ENCODE results near the gene PFKFB4.
"Not testable (repeated sequence)": the region's sequence is repeated elsewhere in the genome, so short reads cannot be mapped to it uniquely, and the experiment has no call there.

PFKFB4 gene

DNA sequence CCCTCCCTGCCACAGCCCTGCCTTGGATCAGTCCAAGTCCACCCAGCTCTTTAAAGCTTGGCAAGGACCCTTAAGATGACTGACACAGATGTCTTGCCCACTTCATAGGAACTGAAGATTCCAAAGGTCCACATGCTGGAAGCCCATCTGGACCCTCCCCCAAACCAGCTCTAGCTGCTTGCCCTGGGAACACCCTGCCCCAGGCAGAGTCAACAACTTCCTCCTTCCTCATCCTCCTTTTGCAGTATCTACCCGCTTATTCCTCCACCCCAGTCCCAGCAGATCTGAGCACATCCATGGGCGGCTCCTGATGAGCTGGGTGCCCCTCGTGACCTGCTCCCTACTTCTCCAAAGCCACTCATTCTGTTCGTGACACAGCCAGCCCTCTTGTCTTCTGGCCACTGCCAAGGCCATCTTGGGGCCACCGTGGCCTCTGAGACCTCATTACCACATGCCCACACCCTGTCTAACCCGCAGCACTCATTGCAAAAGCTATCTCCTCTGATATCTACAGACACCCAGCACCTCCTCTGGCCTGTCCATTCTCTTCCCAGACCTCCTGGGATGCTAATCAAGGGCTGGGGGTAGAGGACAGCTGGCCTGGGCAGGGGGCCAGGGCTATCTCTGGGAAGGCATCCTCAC, 2.0 kb upstream of the PFKFB4 start:
- DNase-seq (ENCODE audit: low read depth): no peak

DNA sequence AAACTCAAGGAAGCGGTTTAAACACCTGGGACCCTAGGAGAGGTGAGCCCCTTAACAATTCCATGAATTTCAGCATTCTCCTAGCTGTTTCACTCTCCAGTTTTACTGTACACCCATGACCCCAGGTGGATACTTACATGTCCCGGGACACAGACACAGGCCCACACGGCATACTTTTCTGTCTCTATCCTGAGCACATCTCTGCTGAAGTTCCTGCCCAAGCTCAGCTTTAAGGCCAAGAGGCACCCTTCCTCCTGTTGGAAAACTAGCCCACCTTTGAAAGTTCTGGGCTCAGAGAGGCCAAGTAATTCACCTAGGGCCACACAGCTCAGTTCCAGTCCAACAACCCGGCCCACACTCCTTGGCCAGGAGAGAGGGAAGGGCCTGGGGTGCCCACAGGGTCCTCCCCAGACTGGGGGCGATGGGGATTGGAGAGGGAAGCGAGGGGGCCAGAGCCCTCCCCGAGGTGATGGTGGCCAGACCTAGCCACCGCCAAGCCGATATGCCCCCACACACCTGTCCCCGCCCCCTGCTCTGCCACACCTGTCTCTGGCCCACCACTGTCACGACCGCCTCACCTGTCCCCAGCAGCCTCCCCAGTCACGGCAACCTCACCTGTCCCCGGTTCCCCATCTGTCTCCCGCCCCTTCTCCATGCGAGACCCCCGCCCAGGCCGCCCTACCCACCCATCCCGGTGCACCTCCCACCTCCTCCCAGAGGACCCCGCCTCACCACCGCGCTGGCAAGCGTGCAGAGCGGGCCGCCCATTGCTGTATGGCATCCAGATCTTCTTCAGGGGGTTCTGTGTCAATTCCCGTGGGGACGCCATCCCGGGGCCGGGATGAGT, 431 bp downstream of the PFKFB4 start:
- no peak for DNase-seq (ENCODE audit: low read depth)

DNA sequence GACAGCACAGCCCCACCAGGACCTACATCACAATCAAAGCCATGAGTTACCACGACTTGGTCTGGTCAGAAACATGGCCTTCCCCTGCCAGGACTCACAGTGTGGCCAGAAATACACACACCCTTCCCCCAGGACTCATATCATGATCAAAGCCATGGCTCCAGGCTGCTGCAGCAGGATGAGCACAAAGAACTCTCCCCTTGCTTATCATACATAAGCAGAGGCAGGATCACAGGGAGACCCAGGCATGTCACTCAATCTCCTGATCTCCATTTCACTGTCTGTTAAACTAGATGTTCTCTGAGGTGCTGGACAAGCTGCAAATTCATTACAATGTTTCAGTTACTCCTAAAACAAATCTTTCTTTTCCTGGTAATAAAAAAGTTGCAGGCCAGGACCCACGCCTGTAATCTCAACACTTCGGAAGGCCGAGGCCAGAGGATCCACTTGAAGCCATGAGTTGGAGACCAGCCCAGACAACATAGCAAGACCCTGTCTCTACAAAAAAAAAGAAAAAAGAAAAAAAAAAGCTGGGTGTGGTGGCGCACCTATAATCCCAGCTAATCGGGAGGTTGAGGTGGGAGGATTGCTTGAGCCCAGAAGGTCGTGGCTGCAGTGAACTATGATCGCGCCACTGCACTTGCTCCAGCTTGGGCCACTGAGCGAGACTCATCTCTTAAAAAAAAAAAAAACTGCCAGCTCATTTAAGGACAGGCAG, 1.2 kb downstream of the PFKFB4 start:
- no peak for DNase-seq (ENCODE audit: low read depth)

DNA sequence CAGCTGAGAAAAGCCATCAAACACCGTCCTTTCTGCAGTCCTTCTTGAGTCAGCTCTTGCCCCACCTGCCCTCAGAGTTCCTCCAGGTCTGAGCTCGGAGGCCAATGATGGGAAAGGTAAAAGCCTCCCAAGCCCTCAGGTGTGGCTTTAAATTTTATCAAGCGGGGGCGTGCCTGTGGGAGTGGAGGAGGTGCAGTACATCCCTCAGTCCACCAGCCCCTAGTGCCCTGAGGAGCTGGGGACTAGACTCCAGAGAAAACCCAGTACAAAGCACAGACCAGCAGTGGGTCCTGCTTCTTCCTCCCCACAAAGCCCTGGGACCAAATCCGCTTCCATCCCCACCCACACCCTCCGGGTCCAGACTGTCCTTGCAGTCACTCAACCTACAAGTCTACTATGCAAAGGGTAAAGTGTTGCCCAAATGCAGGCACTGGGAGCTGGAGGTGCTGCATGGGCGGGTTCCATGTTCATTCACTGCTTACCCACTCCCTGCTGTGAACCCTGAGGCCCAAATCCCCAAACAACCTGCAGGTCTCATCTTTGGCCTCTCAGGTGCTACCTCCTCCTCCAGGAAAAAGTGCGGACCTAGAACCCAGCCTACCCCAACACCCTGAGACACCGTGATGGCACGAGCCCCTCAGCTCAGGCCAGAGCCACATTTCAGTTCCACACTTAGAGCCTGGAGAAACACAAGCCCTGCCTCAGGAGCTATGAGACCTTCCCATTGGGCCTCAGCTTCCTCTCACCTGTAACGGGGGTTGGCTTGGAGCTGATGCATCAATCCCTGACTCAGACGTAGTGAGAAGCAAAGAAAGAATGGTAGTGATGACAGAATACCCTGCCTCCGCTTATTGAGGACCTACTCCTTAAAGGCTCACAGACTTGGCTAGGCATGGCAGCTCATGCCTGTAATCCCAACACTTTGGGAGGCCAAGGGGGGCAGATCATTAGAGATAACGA, 2.4 kb downstream of the PFKFB4 start:
- DNase-seq (ENCODE audit: low read depth): no peak

DNA sequence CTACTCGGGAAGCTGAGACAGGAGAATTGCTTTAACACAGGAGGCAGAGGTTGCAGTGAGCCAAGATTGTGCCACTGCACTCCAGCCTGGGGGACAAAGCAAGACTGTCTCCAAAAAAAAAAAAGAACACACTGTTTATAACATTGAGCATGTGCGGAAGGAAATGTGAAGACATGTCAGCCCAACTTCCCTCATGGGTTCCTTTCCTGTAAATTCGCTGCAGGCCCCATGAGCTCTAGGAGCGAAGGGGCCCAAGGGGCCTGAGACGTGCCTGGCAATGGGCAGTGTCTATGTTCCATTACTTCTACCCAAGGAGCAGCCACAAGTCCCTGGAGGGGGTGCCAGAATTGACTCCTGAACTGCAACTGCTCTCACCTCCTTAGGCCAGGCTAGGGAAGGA, 3.2 kb downstream of the PFKFB4 start:
- no peak for DNase-seq (ENCODE audit: low read depth)

DNA sequence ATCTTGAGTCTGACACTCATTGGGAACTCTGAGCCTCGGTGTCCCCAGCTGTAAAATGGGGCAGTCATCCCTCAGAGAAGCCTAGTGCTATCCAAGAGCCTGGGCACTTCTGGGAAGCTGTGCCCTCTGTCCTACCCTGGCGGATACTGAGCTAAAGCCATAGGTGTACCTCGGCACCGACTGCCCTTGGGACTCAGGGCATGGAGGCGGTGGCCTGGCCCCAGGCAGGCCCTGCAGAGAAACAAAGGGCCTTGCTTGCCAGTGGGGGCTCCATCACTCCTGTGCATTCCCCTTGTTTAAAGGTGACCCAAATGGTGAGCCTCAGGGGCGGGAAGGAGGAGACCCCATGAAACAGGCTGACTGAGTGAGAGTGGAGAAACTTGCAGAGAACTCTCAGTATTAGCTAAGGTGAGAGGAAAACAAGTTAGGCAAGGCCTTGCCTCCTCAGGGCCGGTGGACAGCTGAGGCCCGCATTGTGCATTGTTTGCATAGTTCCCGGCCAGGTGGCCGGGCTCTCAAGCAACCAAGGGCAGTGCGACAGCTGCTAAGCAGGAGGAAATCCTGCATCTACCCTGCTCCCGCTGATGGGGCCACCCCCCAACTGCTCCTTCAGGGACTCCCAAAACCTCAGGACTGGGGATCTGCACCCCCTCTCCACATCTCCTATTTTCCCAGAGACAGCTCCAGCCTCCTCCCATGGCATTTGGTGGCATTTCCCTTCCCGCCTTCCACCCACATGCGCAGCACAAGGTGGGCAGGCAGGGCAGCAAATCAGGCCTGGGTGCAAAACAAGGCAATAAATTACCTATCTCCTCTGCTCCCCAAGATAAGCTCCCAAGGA, 4.3 kb downstream of the PFKFB4 start:
- no peak for DNase-seq (ENCODE audit: low read depth)

DNA sequence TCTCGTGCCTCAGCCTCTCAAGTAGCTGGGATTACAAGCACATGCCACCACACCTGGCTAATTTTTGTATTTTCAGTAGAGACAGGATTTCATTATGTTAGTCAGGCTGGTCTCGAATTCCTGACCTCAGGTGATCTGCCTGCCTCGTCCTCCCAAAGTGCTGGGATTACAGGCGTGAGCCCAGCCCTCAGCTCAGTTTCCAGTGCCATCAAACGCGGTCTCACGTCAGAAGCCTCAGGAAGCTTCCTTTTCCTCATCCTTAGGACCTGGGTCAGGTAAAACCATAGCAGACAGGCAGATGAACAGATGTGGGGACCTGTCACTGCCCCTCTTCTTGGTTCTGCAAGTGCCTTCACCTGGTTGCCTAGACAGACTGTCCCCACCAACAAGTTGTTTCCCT, 5.0 kb downstream of the PFKFB4 start:
- not testable (repeated sequence) for DNase-seq (ENCODE audit: low read depth)

DNA sequence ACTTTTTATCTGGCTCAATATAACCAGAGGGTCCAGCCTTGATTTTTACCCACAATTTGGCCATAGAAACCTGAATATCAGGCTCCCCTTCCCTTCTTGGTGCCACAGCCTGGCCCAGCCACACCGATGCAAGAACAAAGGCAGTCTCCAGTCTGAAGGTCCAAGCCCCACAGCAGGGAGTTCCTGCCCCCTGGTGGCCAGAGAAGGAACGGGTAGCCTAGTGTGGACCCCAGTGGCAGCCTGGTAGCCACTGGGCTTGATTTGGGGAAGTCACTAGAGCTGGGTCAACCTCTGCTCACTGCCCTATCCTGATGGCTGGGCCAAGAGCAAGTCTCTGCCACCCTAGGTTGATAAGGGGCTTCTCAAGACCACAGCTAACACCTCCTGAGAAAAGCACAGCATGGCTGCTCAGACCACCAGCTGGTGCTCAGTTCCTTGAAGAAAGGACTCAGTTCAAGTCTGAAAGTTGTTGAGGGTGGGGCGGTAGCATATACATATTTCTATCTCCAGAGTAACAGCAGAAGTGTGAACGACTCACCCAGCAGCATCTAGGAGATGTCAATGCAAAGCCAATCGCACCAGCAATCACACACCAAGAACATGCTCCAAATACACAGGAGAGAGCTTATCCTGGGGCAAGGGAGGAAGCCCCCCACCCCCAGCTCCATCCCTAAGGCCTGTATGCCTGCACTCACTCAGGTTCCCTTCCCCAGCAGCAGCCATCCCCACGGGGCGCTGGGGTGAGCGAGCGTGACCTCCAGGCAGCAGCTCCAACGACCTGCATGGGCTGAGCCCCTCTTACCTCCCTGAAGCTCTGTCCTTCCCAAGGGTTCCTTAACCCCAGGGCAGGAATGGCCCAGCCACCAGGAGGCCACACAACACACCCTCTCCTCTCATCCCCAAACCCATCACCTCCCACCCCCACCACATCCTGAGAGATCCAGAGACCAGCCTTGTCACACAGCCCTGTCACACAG, 7.6 kb downstream of the PFKFB4 start:
- DNase-seq (ENCODE audit: low read depth): peak; percentile 60

DNA sequence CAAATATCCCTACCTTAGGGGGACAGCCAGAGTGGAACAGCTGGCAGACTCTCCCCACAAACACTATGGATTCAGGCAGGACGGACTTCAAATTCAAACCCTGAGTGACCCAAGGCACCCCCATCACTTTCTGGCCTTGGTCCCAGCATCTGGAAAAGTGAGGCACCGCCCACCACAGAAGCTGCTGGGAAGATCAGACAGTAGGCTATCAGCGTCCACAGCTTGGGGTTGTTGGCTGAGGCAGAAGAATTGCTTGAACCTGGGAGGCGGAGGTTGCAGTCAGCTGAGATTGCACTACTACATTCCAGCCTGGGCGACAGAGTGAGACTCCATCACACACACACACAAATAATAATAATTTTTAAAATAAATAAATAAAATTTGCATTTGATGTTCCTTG, 8.5 kb downstream of the PFKFB4 start:
- DNase-seq (ENCODE audit: low read depth): no peak

DNA sequence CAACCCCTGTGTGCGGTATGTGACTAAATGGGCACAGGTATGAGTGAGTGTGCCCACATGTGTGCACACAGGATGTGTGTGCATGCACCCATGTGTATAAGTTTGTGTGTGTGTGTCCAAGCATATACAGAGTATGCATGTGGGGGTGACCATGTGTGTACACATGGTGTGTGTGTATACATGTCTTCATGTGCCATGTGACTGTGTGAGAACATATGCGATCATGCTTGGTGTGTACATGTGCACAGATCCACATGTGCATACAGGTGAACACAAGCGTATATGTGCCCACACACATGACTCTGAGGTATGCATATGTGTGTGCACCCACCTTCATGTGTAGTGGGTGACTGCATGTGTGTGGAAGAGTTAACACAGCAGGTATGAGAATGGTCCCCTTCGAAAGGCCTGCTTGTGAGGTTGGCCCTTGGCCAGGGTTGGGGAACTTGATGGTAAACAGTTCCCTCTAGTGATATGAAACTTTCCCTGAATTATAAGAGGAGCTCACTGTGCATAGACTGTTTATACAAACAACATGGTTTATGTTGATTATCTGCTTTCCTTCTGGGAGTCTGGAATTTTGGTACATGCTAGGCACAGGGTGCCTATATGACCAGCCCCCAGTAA, 10.3 kb downstream of the PFKFB4 start:
- DNase-seq (ENCODE audit: low read depth): peak; percentile 30

DNA sequence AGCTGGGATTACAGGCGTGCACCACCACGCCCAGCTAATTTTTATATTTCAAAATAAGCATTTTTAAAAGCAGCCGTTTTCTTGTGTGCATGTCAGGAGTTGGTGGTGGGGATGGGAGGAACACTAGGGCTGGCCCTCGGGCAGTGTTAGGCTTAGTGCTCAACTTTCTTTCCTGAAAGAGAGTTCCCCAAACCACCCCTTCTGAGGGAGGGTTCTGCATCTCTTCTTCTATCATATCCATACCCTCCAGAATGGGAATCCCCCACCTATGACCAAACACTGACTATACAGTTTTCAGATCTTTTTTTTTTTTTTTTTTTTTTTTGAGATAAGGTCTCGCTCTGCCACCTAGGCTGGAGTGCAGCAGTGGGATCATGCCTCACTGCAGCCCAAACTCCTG, 12.5 kb downstream of the PFKFB4 start:
- DNase-seq (ENCODE audit: low read depth): no peak

DNA sequence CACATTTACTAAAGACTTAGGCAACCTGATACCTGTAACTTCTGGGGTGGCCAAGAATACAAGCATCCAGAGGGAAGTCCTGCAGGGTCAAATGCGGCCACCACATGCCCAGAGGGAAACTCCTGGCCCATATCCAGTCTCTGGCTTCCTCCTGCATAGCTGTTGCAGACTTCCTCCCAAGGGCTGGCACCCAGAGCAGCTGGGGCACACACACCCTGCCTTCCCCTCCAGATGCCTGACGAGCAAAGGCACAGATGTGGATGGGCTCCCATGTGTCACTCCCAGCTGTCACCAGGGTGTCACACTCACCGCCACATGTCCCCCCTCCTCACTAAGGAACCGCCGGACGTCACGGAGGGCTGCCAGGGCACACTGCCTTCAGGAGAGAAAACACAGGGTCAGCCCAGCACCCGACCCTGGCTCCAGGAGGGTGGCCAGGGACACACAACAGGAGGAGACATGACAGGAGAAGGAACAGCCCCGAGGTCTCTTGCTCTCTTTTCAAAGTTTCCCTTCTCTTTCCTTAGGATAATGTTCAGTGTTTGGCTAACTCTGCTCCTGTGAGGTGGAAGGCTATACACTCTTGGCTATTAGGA, 13.2 kb downstream of the PFKFB4 start:
- no peak for DNase-seq (ENCODE audit: low read depth)

DNA sequence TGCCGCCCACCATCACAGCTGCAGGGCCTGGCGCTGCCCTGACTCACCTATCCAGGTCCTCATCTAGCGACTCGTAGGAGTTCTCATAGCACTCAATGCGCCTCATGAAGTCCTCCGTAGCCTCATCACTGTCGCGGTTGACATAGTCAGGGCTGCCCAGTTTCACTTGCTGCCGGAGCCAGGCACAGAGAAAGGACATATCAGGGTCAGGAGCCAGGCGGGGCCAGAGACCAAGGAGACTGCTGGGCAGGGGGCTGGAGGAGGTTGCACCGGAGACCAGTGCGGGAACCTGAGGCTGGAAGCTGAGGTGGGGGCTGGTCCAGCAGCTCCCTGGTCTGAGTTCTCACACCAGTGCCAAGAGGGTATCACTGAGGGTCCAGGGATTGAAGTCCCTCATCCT, 18.2 kb downstream of the PFKFB4 start:
- no peak for DNase-seq (ENCODE audit: low read depth)

DNA sequence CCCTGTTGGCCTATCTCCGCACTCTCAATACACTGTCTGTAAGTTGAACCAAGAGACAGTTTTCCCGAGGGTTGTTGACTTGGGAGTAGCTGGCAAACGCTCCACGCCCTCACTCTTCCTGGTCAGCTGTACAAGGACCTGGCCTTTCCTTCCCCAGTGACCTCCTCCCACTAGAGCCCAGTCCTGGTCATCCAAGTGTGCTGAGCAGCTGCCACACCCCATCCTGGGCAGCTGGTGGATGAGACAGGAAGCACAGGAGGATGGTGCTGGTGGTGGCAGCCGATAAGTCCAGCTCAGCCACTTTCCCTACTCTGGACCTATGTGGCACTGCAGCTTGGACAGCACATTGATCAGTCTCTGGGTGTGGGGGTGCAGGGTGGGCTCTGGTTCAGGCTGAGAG, 19.8 kb downstream of the PFKFB4 start:
- DNase-seq (ENCODE audit: low read depth): no peak

DNA sequence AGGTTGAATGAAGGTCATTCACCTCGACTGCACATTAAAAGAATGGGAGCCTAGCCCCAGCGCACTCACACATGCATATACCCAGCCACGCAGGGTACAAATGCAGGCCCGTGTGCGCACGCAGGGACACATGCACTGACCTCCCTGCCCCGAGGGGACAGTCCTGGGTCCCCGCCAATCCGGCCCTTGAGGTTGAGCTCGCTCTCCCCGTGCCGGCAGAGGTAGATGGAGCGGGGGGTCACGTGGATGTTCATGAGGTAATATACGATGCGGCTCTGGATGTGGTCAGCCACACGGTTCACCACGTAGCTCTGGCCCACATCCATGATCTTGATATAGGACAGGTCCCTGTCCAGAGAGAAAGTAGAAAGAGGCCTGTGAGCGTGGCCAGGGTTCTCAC, 20.5 kb downstream of the PFKFB4 start:
- no peak for DNase-seq (ENCODE audit: low read depth)

DNA sequence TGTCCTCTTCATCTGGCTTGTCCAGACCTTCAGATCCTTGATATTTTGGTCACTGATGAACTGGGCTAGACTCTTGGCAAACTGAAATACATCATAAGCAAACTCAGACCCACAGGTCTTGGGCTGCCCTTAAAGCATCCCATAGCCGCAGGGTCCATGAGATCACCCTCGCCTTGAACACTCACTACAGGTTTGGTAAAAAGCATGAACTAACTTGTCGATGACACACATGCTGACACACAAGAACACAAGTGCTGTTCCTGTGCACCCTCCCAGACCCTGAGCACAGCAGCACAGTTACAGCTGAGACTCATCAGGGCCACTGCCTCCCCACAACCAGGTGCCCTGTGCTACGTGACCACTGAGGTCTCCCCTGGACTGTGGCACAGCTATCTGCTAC, 21.0 kb downstream of the PFKFB4 start:
- no peak for DNase-seq (ENCODE audit: low read depth)

DNA sequence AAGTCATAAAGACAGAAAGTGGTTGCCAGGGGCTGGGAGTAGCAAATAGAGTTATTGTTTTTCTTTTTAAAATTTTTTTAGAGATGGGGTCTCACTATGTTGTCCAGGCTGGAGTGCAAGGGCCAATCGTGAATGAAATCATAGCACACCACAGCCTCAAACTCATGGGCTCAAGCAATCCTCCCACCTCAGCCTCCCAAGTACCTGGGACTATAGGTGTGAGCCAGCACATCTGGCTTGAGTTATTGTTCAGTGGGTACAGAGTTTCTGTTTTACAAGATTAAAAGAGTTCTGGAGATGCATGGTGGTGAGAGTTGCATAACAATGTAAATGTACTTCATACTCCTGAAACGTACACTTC, 23.6 kb downstream of the PFKFB4 start:
- DNase-seq (ENCODE audit: low read depth): no peak

DNA sequence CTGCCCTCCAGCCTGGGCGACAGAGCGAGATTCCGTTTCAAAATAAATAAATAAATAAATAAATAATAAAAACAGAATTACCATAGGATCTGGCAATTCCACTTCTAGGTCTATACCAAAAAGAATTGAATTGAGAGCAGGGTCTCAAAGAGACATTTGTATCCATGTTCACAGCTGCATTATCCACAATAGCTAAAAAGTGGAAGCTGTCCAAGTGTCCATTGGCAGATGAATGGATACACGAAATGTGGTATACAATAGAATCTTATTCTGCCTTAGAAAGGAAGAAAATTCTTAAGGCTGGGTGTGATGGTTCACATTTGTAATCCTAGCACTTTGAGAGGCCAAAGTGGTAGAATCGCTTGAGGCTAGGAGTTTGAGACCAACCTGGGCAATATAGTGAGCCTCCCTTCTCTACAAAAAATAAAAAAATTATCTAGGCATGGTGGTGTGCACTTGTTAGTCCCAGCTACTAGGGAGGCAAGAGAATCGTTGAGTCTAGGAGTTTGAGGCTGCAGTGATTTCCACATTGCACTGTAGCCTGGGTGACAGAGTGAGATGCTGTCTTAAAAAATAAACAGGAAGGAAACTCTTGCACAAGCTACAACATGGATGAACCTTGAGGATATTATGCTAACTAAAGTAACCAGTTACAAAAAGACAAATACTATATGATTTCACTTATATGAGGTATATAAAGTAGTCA, 24.2 kb downstream of the PFKFB4 start:
- DNase-seq (ENCODE audit: low read depth): peak; percentile 7

Measured in amniotic epithelial cell (primary cell).